HepG2 (cell line): ENCODE results near the gene TFAP2E. TPM values are rescaled to one million over a fixed set of nuclear protein-coding genes. Genes with fewer than 3 reads are reported as not detected.
A peak's percentile ranks its signal among the peaks of the same experiment; 100 is the strongest.

Experiments
- FOSL2 ChIP-seq: sonication (generic); formaldehyde crosslinking; IDR thresholded peaks from 2 replicates; pipeline ENCODE4 v1.4.0; 2020; ENCODE audit warnings: missing genetic modification reagents
- KLF13 ChIP-seq: sonication (generic); formaldehyde crosslinking; IDR thresholded peaks from 2 replicates; pipeline ENCODE4 v1.4.0; 2020; ENCODE audit warnings: mild to moderate bottlenecking, missing genetic modification reagents
- NRL ChIP-seq: sonication (generic); formaldehyde crosslinking; IDR thresholded peaks from 2 replicates; pipeline ENCODE4 v1.5.0; 2020; ENCODE audit warnings: missing genetic modification reagents, mild to moderate bottlenecking, moderate library complexity, borderline replicate concordance
- PHF21A ChIP-seq: sonication (generic); formaldehyde crosslinking; IDR thresholded peaks from 2 replicates; pipeline ENCODE4 v1.5.0; 2020; ENCODE audit warnings: mild to moderate bottlenecking, missing genetic modification reagents
- POLR2A ChIP-seq, 2 experiments: IDR thresholded peaks; 2 replicates each; pipeline ENCODE4 v1.6.1; 2011; ENCODE audit warnings: low read depth in 2 of 2, low read length in 2 of 2, mild to moderate bottlenecking in 1 of 2, moderate library complexity in 1 of 2; ENCODE audit not compliant: insufficient read depth in 1 of 2
- RFX3 ChIP-seq: IDR thresholded peaks from 2 replicates; pipeline ENCODE4 v1.6.1; 2016; ENCODE audit warnings: missing biosample characterization, missing genetic modification reagents
- SMAD9 ChIP-seq: sonication (generic); formaldehyde crosslinking; IDR thresholded peaks from 2 replicates; pipeline ENCODE4 v1.5.1; 2020; ENCODE audit warnings: mild to moderate bottlenecking, missing genetic modification reagents
- SP5 ChIP-seq: IDR thresholded peaks from 2 replicates; pipeline ENCODE4 v1.6.1; 2016; ENCODE audit warnings: low read depth, borderline replicate concordance
- WIZ ChIP-seq: sonication (generic); formaldehyde crosslinking; IDR thresholded peaks from 2 replicates; pipeline ENCODE4 v1.5.1; 2020; ENCODE audit warnings: mild to moderate bottlenecking, missing genetic modification reagents
- ZBTB3 ChIP-seq: sonication (generic); formaldehyde crosslinking; IDR thresholded peaks from 2 replicates; pipeline ENCODE4 v1.4.0; 2020; ENCODE audit warnings: low read depth, mild to moderate bottlenecking, moderate library complexity, missing genetic modification reagents, borderline replicate concordance
- ZBTB7A ChIP-seq: sonication (generic); formaldehyde crosslinking; IDR thresholded peaks from 2 replicates; pipeline ENCODE4 v1.8.0; 2022; ENCODE audit warnings: mild to moderate bottlenecking, missing genetic modification reagents
- ZFP1 ChIP-seq: IDR thresholded peaks from 2 replicates; pipeline ENCODE4 v1.6.1; 2016
- ZNF101 ChIP-seq: sonication (generic); formaldehyde crosslinking; IDR thresholded peaks from 2 replicates; pipeline ENCODE4 v1.4.0; 2020; ENCODE audit warnings: mild to moderate bottlenecking, low read depth, missing genetic modification reagents, borderline replicate concordance
- ZNF274 ChIP-seq: sonication (generic); formaldehyde crosslinking; IDR thresholded peaks from 2 replicates; pipeline ENCODE4 v1.5.1; 2020; ENCODE audit warnings: mild to moderate bottlenecking, missing genetic modification reagents
- ZNF441 ChIP-seq: sonication (generic); formaldehyde crosslinking; IDR thresholded peaks from 2 replicates; pipeline ENCODE4 v1.7.0; 2021; ENCODE audit warnings: missing genetic modification reagents, borderline replicate concordance
- ZNF550 ChIP-seq: sonication (generic); formaldehyde crosslinking; IDR thresholded peaks from 2 replicates; pipeline ENCODE4 v1.4.0; 2020; ENCODE audit warnings: mild to moderate bottlenecking, missing genetic modification reagents, borderline replicate concordance
- polyA plus RNA-seq, 8 experiments: library from polyadenylated mRNA; depleted of rRNA in 3 of 8; stranded (reverse) in 7 of 8; unstranded in 1 of 8; fragments of >200 nt; fragmentation: Illumina TruSeq in 4 of 8; extraction: Trizol in 4 of 8; gene quantifications; 2 replicates each; pipeline versions ENCODE4 v1.2.1 to v1.2.3, GENCODE V29; 2011 to 2016; ENCODE audit warnings: low read depth in 4 of 8, missing spikeins in 1 of 8, mixed read lengths in 1 of 8; ENCODE audit not compliant: insufficient read depth in 1 of 8
- total RNA-seq, 5 experiments: library from RNA; depleted of rRNA; stranded (reverse); fragments of >200 nt; fragmentation: Illumina TruSeq; extraction: Trizol; gene quantifications; 2 replicates each; pipeline ENCODE4 v1.2.3, GENCODE V29; 2016; ENCODE audit warnings: low read depth in 1 of 5
- TF ChIP-seq, protein P1 (sequence below), 2 experiments: sonication (generic) in 1 of 2; formaldehyde crosslinking in 1 of 2; IDR thresholded peaks; 2 replicates each; pipeline versions ENCODE4 v1.4.0 to v1.6.1; 2018 to 2020; ENCODE audit warnings: missing genetic modification reagents in 2 of 2, borderline replicate concordance in 1 of 2, low read depth in 1 of 2, mild to moderate bottlenecking in 1 of 2, missing biosample characterization in 1 of 2
- TF ChIP-seq, protein P2 (sequence below): sonication (generic); formaldehyde crosslinking; IDR thresholded peaks from 2 replicates; pipeline ENCODE4 v1.4.0; 2020; ENCODE audit warnings: mild to moderate bottlenecking, missing genetic modification reagents
- TF ChIP-seq, protein P3 (sequence below): sonication (generic); formaldehyde crosslinking; IDR thresholded peaks from 2 replicates; pipeline ENCODE4 v1.5.0; 2020; ENCODE audit warnings: missing genetic modification reagents

Gene TFAP2E
- total and polyA plus RNA-seq, 2 of the 13 experiments (the other 11 are each of a cell fraction or from before 2014, with no cell fraction given): 0.31 to 0.41 TPM

DNA sequence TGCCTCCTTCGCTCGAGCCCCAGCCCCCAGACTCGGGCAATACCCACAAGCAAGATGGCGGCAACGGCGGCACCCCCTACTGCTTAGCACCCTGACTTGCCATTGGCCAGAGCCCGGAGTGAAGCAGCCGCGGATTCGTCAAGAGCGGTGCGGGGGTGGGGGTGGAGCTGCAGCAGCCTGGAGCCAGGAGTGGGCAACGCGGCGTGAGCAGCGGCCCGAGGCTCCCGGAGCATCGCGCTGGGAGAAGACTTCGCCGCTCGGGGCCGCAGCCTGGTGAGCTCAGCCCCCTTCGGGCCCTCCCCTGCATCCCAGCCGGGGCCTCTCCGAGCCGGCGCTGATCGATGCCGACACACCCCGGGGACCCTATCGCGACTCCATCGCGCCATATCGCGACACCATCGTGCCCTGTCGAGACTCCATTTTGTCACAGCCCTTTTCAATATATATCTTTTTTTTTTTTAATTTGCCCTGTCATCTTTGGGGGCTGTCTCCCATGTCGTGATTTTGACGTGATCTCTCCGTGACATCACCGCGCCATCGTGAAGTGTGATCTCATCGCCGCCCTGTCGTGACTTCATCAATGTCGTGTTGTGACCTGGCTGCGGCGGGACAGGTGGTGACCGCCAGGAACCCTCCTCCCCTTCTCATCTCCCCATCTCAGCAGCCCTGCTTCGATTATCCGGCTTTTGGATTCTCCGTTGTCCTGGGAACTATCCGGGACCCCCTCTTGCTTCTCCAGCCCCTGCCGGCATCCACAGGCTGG is 15.3 kb upstream of the TFAP2E start, which contains the start of gene NCDN (continued):
- TF ChIP-seq, protein P1, sequence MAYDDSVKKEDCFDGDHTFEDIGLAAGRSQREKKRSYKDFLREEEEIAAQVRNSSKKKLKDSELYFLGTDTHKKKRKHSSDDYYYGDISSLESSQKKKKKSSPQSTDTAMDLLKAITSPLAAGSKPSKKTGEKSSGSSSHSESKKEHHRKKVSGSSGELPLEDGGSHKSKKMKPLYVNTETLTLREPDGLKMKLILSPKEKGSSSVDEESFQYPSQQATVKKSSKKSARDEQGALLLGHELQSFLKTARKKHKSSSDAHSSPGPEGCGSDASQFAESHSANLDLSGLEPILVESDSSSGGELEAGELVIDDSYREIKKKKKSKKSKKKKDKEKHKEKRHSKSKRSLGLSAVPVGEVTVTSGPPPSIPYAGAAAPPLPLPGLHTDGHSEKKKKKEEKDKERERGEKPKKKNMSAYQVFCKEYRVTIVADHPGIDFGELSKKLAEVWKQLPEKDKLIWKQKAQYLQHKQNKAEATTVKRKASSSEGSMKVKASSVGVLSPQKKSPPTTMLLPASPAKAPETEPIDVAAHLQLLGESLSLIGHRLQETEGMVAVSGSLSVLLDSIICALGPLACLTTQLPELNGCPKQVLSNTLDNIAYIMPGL (CRISPR knock-in tag; IDR thresholded peaks at IDR 0.05; ENCODE audit: borderline replicate concordance in 1 of 2, low read depth in 1 of 2): 0 out of 4 replicates have a peak, but pooled peaks of 1 of the 2 experiments have one; percentile 65
- no peak for TF ChIP-seq ZNF274 (CRISPR knock-in tag)
- TF ChIP-seq ZBTB7A: no peak
- TF ChIP-seq KLF13: no peak
- TF ChIP-seq ZNF550 (CRISPR knock-in tag): no peak
- no peak for TF ChIP-seq RFX3 (CRISPR knock-in tag)
- TF ChIP-seq ZBTB3 (CRISPR knock-in tag): no peak; the same call in 1 of the 2 replicates
- TF ChIP-seq ZFP1: no peak
- no peak for TF ChIP-seq WIZ
- TF ChIP-seq ZNF101 (CRISPR knock-in tag): no peak
- TF ChIP-seq SP5 (CRISPR knock-in tag): peak; percentile 70
- no peak for TF ChIP-seq PHF21A (CRISPR knock-in tag)
- TF ChIP-seq FOSL2: peak; percentile 31; the same call in 1 of the 2 replicates
- peak; percentile 38 to 91; a peak in 3 of 4 replicates for TF ChIP-seq POLR2A (IDR thresholded peaks at IDR 0.05; ENCODE audit: insufficient read depth in 1 of 2, low read depth in 2 of 2, low read length in 2 of 2)
- TF ChIP-seq, protein P2, sequence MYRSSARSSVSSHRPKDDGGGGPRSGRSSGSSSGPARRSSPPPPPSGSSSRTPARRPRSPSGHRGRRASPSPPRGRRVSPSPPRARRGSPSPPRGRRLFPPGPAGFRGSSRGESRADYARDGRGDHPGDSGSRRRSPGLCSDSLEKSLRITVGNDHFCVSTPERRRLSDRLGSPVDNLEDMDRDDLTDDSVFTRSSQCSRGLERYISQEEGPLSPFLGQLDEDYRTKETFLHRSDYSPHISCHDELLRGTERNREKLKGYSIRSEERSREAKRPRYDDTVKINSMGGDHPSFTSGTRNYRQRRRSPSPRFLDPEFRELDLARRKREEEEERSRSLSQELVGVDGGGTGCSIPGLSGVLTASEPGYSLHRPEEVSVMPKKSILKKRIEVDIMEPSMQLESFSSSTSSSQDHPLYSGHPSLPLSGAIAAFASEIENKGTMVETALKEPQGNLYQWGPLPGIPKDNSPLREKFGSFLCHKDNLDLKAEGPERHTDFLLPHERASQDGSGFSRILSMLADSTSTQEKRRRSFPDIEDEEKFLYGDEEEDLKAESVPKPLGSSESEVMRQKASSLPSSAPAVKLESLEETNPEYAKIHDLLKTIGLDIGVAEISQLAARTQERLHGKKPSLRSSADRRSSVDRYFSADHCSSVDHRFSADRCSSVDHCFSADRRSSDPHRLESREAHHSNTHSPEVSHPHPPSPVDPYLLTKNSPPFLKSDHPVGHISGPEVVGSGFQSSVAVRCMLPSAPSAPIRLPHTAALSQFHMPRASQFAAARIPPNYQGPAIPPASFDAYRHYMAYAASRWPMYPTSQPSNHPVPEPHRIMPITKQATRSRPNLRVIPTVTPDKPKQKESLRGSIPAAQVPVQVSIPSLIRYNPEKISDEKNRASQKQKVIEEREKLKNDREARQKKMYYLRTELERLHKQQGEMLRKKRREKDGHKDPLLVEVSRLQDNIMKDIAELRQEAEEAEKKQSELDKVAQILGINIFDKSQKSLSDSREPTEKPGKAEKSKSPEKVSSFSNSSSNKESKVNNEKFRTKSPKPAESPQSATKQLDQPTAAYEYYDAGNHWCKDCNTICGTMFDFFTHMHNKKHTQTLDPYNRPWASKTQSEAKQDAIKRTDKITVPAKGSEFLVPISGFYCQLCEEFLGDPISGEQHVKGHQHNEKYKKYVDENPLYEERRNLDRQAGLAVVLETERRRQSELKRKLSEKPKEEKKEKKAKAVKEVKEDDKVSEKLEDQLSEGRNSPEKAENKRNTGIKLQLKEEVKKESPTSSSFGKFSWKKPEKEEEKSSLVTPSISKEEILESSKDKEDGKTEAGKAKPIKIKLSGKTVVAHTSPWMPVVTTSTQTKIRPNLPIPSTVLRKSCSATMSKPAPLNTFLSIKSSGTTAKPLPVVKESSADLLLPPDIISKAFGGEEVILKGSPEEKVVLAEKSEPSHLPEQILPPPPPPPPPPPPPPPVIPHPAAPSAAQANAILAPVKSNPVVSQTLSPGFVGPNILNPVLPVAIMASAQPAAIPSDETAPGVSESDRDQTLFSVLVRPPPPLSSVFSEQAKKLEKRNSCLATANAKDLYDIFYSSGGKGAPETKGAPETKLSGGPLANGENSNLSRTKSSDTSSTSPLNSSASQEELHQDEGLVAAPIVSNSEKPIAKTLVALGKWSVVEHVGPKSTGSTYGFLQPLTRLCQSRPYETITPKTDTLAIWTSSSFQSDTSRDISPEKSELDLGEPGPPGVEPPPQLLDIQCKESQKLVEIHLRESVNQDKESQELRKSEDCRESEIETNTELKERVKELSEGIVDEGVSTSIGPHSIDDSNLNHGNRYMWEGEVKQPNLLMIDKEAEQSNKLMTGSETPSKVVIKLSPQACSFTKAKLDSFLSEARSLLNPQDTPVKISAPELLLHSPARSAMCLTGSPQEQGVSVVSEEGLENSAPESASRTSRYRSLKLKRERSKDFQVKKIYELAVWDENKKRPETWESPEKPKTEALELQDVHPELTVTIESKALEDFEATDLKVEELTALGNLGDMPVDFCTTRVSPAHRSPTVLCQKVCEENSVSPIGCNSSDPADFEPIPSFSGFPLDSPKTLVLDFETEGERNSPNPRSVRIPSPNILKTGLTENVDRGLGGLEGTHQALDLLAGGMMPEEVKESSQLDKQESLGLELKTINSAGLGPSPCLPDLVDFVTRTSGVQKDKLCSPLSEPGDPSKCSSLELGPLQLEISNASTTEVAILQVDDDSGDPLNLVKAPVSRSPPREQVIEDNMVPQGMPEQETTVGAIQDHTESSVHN (CRISPR knock-in tag): no peak
- no peak; the same call in 1 of the 2 replicates for TF ChIP-seq NRL (CRISPR knock-in tag)
- TF ChIP-seq ZNF441 (CRISPR knock-in tag): no peak
- TF ChIP-seq, protein P3, sequence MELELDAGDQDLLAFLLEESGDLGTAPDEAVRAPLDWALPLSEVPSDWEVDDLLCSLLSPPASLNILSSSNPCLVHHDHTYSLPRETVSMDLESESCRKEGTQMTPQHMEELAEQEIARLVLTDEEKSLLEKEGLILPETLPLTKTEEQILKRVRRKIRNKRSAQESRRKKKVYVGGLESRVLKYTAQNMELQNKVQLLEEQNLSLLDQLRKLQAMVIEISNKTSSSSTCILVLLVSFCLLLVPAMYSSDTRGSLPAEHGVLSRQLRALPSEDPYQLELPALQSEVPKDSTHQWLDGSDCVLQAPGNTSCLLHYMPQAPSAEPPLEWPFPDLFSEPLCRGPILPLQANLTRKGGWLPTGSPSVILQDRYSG (CRISPR knock-in tag): peak; percentile 77; the same call in 1 of the 2 replicates
- no peak for TF ChIP-seq SMAD9 (CRISPR knock-in tag)
